Upper lobe of right lung (tissue), 1 donor: Measurements from ENCODE around the gene SRSF3. TPM values are rescaled to one million over a fixed set of nuclear protein-coding genes. Genes with fewer than 3 reads are reported as not detected.

Experiments used
- ATAC-seq: fragments of 200-7000 bp; cut with Tn5 transposase; one replicate; pipeline ENCODE4 v1.9.1; 2020; ENCODE audit warnings: mild to moderate bottlenecking, moderate library complexity
- DNase-seq: peaks from one replicate; pipeline ENCODE4 v3.0.0-alpha.2; 2020
- H3K27ac ChIP-seq: fragments of 200-600 bp; one replicate; pipeline ENCODE4 v1.8.0; 2022
- H3K27me3 ChIP-seq: fragments of 200-600 bp; one replicate; pipeline ENCODE4 v1.8.0; 2022; ENCODE audit warnings: mild to moderate bottlenecking
- H3K36me3 ChIP-seq: fragments of 200-600 bp; one replicate; pipeline ENCODE4 v1.8.0; 2022
- H3K4me1 ChIP-seq: fragments of 200-600 bp; one replicate; pipeline ENCODE4 v1.8.0; 2022
- H3K4me3 ChIP-seq: fragments of 200-600 bp; one replicate; pipeline ENCODE4 v1.8.0; 2022; ENCODE audit warnings: mild to moderate bottlenecking
- H3K9me3 ChIP-seq: fragments of 200-600 bp; one replicate; pipeline ENCODE4 v1.8.0; 2022
- intact Hi-C: fragments of 100-400 bp; cut with DNase I; formaldehyde crosslinking; loops from one replicate; pipeline ENCODE4 v1.11.0; 2022
- total RNA-seq: library from RNA; stranded (reverse); fragmentation: NEBNext Ultra II Directional; extraction: Animal tissue kit (Norgen Biotek cat#: 25700); gene quantifications from one replicate; pipeline ENCODE4 v1.2.1, GENCODE V29; 2021
- TF ChIP-seq, protein P1 (sequence below): fragments of 200-600 bp; IDR thresholded peaks from one replicate; pipeline ENCODE4 v1.8.0; 2022; ENCODE audit warnings: antibody characterized with exemption
- donor health status: DM: no; HTN: yes; CAD: no; lungs with severe emphysema.

Gene SRSF3
- total RNA-seq, 1 donor from 2014 or later = 169 TPM

DNA sequence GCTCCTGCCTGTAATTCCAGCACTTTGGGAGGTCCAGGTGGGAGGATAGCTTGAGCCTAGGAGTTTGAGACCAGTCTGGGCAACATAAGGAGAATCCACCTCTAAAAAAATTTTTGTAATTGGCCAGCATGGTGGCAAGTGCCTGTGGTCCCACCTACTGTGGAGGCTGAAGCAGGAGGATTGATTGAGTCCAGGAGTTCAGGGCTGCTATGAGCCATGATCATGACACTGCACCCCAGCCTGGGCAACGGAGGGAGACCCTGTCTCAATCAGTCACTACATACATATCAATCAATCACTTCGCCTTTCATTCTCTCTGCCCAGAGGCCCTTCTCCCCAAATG, 45.8 kb upstream of the SRSF3 start:
- no peaks in the 10 kb centered on the region for H3K9me3 ChIP-seq
- DNase-seq (no peak), ATAC-seq (no peak)
- intact Hi-C loops = no loop called here
- no peaks in the 10 kb centered on the region for H3K27me3 ChIP-seq
- H3K27ac ChIP-seq = no peak overlapping the region
- TF ChIP-seq, protein P1, sequence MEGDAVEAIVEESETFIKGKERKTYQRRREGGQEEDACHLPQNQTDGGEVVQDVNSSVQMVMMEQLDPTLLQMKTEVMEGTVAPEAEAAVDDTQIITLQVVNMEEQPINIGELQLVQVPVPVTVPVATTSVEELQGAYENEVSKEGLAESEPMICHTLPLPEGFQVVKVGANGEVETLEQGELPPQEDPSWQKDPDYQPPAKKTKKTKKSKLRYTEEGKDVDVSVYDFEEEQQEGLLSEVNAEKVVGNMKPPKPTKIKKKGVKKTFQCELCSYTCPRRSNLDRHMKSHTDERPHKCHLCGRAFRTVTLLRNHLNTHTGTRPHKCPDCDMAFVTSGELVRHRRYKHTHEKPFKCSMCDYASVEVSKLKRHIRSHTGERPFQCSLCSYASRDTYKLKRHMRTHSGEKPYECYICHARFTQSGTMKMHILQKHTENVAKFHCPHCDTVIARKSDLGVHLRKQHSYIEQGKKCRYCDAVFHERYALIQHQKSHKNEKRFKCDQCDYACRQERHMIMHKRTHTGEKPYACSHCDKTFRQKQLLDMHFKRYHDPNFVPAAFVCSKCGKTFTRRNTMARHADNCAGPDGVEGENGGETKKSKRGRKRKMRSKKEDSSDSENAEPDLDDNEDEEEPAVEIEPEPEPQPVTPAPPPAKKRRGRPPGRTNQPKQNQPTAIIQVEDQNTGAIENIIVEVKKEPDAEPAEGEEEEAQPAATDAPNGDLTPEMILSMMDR = no peak
- no peak overlapping the region for H3K4me3 ChIP-seq
- H3K36me3 ChIP-seq = no peaks in the 10 kb centered on the region
- H3K4me1 ChIP-seq = peaks cover 23% of the 10 kb centered on the region

DNA sequence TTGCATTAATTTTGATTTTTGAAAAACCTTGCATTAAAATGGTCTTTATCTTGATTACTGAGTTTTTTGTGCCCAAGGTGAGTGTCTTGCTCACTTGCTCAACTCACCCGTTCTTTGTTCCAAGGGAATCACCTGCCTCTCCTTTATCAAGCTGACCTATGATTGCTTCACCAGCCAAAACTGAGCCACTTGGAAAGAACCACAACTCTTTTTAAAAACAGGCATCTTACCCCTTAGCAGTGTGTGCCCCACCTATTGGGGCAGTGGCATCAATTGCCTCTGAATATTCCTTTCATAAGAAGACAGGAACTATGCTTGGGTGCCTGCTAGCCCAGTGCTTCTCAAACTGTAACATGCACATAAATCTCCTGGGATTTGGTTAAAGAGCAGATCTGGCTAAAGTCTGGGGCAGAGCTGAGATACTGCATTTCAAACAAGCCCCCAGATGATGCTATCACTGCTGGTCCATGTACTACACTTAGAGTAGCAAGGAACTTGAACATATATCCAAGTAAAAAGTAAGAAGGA, 43.6 kb upstream of the SRSF3 start:
- no peak overlapping the region for H3K27ac ChIP-seq
- no peaks in the 10 kb centered on the region for H3K36me3 ChIP-seq
- DNase-seq (no peak), ATAC-seq (no peak)
- intact Hi-C loops = no loop called here
- H3K4me1 ChIP-seq = peaks cover 11% of the 10 kb centered on the region
- no peak overlapping the region for H3K4me3 ChIP-seq
- H3K9me3 ChIP-seq = no peaks in the 10 kb centered on the region
- no peaks in the 10 kb centered on the region for H3K27me3 ChIP-seq
- TF ChIP-seq, protein P1 = no peak

DNA sequence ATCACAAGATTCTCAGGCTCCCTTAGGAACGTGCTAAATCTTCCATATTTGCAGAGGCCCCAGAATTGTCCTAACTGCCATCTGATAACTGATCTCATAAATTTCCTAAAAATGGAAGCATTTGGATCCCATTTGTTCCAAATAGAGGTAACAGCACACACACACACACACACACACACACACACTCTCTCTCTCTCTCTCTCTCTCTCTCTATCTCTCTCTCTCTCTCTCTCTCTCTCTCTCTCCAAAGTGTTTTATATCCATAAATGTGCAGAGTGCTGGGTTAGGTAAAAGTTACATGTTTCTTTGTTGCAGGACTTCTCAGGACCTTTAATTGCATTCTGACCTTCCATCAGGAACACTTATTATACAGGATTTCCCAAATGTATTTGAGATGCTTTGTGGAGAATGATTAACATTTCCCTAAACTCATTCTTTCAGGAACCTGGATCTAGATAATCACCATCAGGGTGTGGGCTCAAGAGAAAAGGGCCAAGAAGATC, 38.4 kb upstream of the SRSF3 start:
- Histone ChIP-seq H3K4me1 (peaks cover 5% of the 10 kb centered on the region), H3K27ac (no peak overlapping the region), H3K9me3 (no peaks in the 10 kb centered on the region), H3K4me3 (no peak overlapping the region), H3K36me3 (no peaks in the 10 kb centered on the region), H3K27me3 (no peaks in the 10 kb centered on the region)
- intact Hi-C loops = no loop called here
- TF ChIP-seq, protein P1 = no peak
- DNase-seq = no peak
- no peak for ATAC-seq

- TF ChIP-seq, protein P1 = no peak
- H3K36me3 ChIP-seq = no peaks in the 10 kb centered on the region
- no peaks in the 10 kb centered on the region for H3K27me3 ChIP-seq
- DNase-seq (no peak), ATAC-seq (no peak)
- intact Hi-C loops = no loop called here
- H3K4me3 ChIP-seq = no peak overlapping the region
- H3K9me3 ChIP-seq = no peaks in the 10 kb centered on the region
- no peak overlapping the region for H3K27ac ChIP-seq
- peaks cover 5% of the 10 kb centered on the region for H3K4me1 ChIP-seq
Measured at GRCh38 chr6:36556281-36556680, 37.9 kb upstream of the SRSF3 start.

GRCh38 chr6:36559011-36559793, 35.0 kb upstream of the SRSF3 start:
- no peak overlapping the region for H3K27ac ChIP-seq
- H3K4me1 ChIP-seq = peaks cover 5% of the 10 kb centered on the region
- DNase-seq (no peak), ATAC-seq (no peak)
- TF ChIP-seq, protein P1 = no peak
- H3K4me3 ChIP-seq = no peak overlapping the region
- H3K36me3 ChIP-seq = no peaks in the 10 kb centered on the region
- intact Hi-C loops = no loop called here
- H3K9me3 ChIP-seq = no peaks in the 10 kb centered on the region
- H3K27me3 ChIP-seq = no peaks in the 10 kb centered on the region
